GM23338 (cell line): ENCODE measurements around the gene DNAAF8. TPM values are rescaled to one million over a fixed set of nuclear protein-coding genes. Genes with fewer than 3 reads are reported as not detected.
A peak's percentile ranks its signal among the peaks of the same experiment; 100 is the strongest.

Experiments used
- ATAC-seq: fragments of 200-7000 bp; cut with Tn5 transposase; 3 replicates; pipeline ENCODE4 v1.9.1; 2020
- DNase-seq: peaks from one replicate; pipeline ENCODE4 v3.0.0-alpha.2; 2015; ENCODE audit warnings: low spot score
- H2AFZ ChIP-seq: fragments of 200-600 bp; sonication (generic); 2 replicates; pipeline ENCODE4 v1.8.0; 2016; ENCODE audit warnings: antibody characterized with exemption, mild to moderate bottlenecking, moderate library complexity
- H3F3A ChIP-seq: fragments of 200-600 bp; sonication (generic); replicated peaks from 2 replicates; pipeline ENCODE4 v1.8.0; 2017; ENCODE audit warnings: antibody characterized with exemption, mixed run types, low read depth
- H3K27ac ChIP-seq: fragments of 200-600 bp; sonication (generic); 2 replicates; pipeline ENCODE4 v1.6.1; 2016; ENCODE audit warnings: low read depth
- H3K27me3 ChIP-seq: fragments of 200-600 bp; sonication (generic); 2 replicates; pipeline ENCODE4 v1.8.0; 2016; ENCODE audit warnings: mild to moderate bottlenecking, mixed run types, moderate library complexity; ENCODE audit not compliant: insufficient read depth
- H3K36me3 ChIP-seq: fragments of 200-600 bp; sonication (generic); 2 replicates; pipeline ENCODE4 v1.8.0; 2016; ENCODE audit warnings: mild to moderate bottlenecking; ENCODE audit not compliant: insufficient read depth
- H3K4me1 ChIP-seq: fragments of 200-600 bp; sonication (generic); 2 replicates; pipeline ENCODE4 v1.8.0; 2016; ENCODE audit warnings: mild to moderate bottlenecking, moderate library complexity; ENCODE audit not compliant: insufficient read depth
- H3K4me2 ChIP-seq: fragments of 200-600 bp; sonication (generic); 2 replicates; pipeline ENCODE4 v1.7.1; 2017; ENCODE audit warnings: mixed run types
- H3K4me3 ChIP-seq: fragments of 200-600 bp; sonication (generic); 2 replicates; pipeline ENCODE4 v1.6.1; 2016; ENCODE audit warnings: mixed run types
- H3K79me2 ChIP-seq: fragments of 200-600 bp; sonication (generic); replicated peaks from 2 replicates; pipeline ENCODE4 v1.8.0; 2017; ENCODE audit warnings: mild to moderate bottlenecking; ENCODE audit not compliant: insufficient read depth
- H3K9me2 ChIP-seq: fragments of 200-600 bp; sonication (generic); 2 replicates; pipeline ENCODE4 v1.8.0; 2017; ENCODE audit not compliant: insufficient read depth
- H4K20me1 ChIP-seq: fragments of 200-600 bp; sonication (generic); replicated peaks from 2 replicates; pipeline ENCODE4 v1.8.0; 2017; ENCODE audit warnings: mild to moderate bottlenecking; ENCODE audit not compliant: insufficient read depth
- H3K27ac Mint-ChIP-seq: 2 replicates; pipeline ENCODE4 v1.8.0; 2020; ENCODE audit warnings: inconsistent platforms, mild to moderate bottlenecking, moderate library complexity, mixed read lengths
- H3K27me3 Mint-ChIP-seq: 3 replicates; pipeline ENCODE4 v1.8.0; 2022; ENCODE audit warnings: low read depth, mild to moderate bottlenecking, moderate library complexity, mixed read lengths, inconsistent platforms; ENCODE audit not compliant: insufficient read depth, poor library complexity
- H3K36me3 Mint-ChIP-seq: 3 replicates; pipeline ENCODE4 v1.8.0; 2021; ENCODE audit warnings: low read depth, mild to moderate bottlenecking, inconsistent platforms, moderate library complexity, mixed read lengths
- H3K4me1 Mint-ChIP-seq: 3 replicates; pipeline ENCODE4 v1.8.0; 2020; ENCODE audit warnings: mild to moderate bottlenecking, inconsistent platforms, mixed read lengths
- H3K4me3 Mint-ChIP-seq: 3 replicates; pipeline ENCODE4 v1.8.0; 2021; ENCODE audit warnings: moderate library complexity, mild to moderate bottlenecking, inconsistent platforms, mixed read lengths
- H3K9me3 Mint-ChIP-seq: 3 replicates; pipeline ENCODE4 v1.8.0; 2020; ENCODE audit warnings: moderate library complexity, mild to moderate bottlenecking, inconsistent platforms, mixed read lengths
- CREB1 ChIP-seq: fragments of 250-450 bp; sonication (Bioruptor Pico); IDR thresholded peaks from 2 replicates; pipeline ENCODE4 v1.5.0; 2020; ENCODE audit warnings: low read depth, mild to moderate bottlenecking, moderate library complexity
- EZH2phosphoT487 ChIP-seq: fragments of 200-600 bp; sonication (generic); IDR thresholded peaks from one replicate; pipeline ENCODE4 v1.8.1; 2018; ENCODE audit warnings: antibody characterized with exemption; ENCODE audit not compliant: unreplicated experiment
- JUNB ChIP-seq: IDR thresholded peaks from one replicate; pipeline ENCODE4 v1.6.1; 2016; ENCODE audit warnings: antibody characterized with exemption; ENCODE audit not compliant: unreplicated experiment
- POLR2AphosphoS5 ChIP-seq: IDR thresholded peaks from 2 replicates; pipeline ENCODE4 v1.6.1; 2016; ENCODE audit warnings: antibody characterized with exemption, low read depth
- STAT1 ChIP-seq: IDR thresholded peaks from one replicate; pipeline ENCODE4 v1.6.1; 2016; ENCODE audit warnings: antibody characterized with exemption; ENCODE audit not compliant: unreplicated experiment
- ZNF114 ChIP-seq: fragments of 250-450 bp; sonication (Bioruptor Pico); IDR thresholded peaks from 2 replicates; pipeline ENCODE4 v1.5.0; 2020; ENCODE audit warnings: mild to moderate bottlenecking, moderate library complexity
- ZNF331 ChIP-seq: fragments of 250-450 bp; sonication (Bioruptor Pico); IDR thresholded peaks from 2 replicates; pipeline ENCODE4 v1.5.0; 2020; ENCODE audit warnings: low read depth, mild to moderate bottlenecking, moderate library complexity
- ZNF462 ChIP-seq: fragments of 250-450 bp; sonication (Bioruptor Pico); IDR thresholded peaks from 2 replicates; pipeline ENCODE4 v1.5.0; 2020; ENCODE audit warnings: mild to moderate bottlenecking, moderate library complexity
- polyA plus RNA-seq: library from polyadenylated mRNA; unstranded; fragments of >200 nt; fragmentation: Nextera tagmentation; extraction: Ambion mirVana; gene quantifications from 2 replicates; pipeline ENCODE4 v1.2.1, GENCODE V29; 2016
- total RNA-seq: library from RNA; depleted of rRNA; stranded (reverse); fragments of >200 nt; shearing (Covaris generic); gene quantifications from 2 replicates; pipeline ENCODE4 v1.2.3, GENCODE V29; 2014
- TF ChIP-seq, protein P1 (sequence below), 2 experiments: fragments of 200-600 bp in 1 of 2; sonication (generic) in 1 of 2; conservative IDR thresholded peaks; 2 replicates each; pipeline versions ENCODE4 v1.5.1 to v1.6.1; 2016 to 2017; ENCODE audit warnings: antibody characterized with exemption in 2 of 2, low read depth in 2 of 2, mild to moderate bottlenecking in 2 of 2, moderate library complexity in 1 of 2
- TF ChIP-seq, protein P2 (sequence below): IDR thresholded peaks from one replicate; pipeline ENCODE4 v1.6.1; 2018; ENCODE audit warnings: antibody characterized with exemption; ENCODE audit not compliant: unreplicated experiment

DNAAF8 gene
- total and polyA plus RNA-seq, 2 experiments from 2014 or later = 0.34 to 1.3 TPM

GRCh38 chr16:4729876-4730275 is 4.5 kb upstream of the DNAAF8 start:
- H3K36me3 Mint-ChIP-seq = peaks cover 40% of the 10 kb centered on the region
- H2AFZ ChIP-seq = no peak overlapping the region
- peaks cover 49% of the 10 kb centered on the region for H3K79me2 ChIP-seq
- no peaks in the 10 kb centered on the region for H3K27me3 ChIP-seq
- peaks cover 4% of the 10 kb centered on the region; the same call in 1 of the 2 replicates for H3K4me1 ChIP-seq
- DNase-seq (no peak), ATAC-seq (no peak)
- H3K27ac Mint-ChIP-seq = no peak overlapping the region
- H3K9me3 Mint-ChIP-seq = no peaks in the 10 kb centered on the region; the same call in 2 of the 3 replicates
- 0 out of 2 replicates have a peak overlapping the region, but pooled peaks have one; percentile 39 for H3K27ac ChIP-seq
- H3F3A ChIP-seq = peaks cover 31% of the 10 kb centered on the region
- H3K4me3 Mint-ChIP-seq = no peak overlapping the region
- peaks cover 3% of the 10 kb centered on the region for H4K20me1 ChIP-seq
- H3K9me2 ChIP-seq = no peaks in the 10 kb centered on the region
- TF ChIP-seq ZNF462 (CRISPR knock-in tag) (no peak), EZH2phosphoT487 (no peak), JUNB (no peak), CREB1 (CRISPR knock-in tag) (no peak), POLR2AphosphoS5 (no peak), STAT1 (no peak), ZNF114 (no peak), ZNF331 (CRISPR knock-in tag) (no peak)
- TF ChIP-seq, protein P1, sequence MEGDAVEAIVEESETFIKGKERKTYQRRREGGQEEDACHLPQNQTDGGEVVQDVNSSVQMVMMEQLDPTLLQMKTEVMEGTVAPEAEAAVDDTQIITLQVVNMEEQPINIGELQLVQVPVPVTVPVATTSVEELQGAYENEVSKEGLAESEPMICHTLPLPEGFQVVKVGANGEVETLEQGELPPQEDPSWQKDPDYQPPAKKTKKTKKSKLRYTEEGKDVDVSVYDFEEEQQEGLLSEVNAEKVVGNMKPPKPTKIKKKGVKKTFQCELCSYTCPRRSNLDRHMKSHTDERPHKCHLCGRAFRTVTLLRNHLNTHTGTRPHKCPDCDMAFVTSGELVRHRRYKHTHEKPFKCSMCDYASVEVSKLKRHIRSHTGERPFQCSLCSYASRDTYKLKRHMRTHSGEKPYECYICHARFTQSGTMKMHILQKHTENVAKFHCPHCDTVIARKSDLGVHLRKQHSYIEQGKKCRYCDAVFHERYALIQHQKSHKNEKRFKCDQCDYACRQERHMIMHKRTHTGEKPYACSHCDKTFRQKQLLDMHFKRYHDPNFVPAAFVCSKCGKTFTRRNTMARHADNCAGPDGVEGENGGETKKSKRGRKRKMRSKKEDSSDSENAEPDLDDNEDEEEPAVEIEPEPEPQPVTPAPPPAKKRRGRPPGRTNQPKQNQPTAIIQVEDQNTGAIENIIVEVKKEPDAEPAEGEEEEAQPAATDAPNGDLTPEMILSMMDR (conservative IDR thresholded peaks at IDR 0.05; ENCODE audit: low read depth in 2 of 2) = no peak
- TF ChIP-seq, protein P2, sequence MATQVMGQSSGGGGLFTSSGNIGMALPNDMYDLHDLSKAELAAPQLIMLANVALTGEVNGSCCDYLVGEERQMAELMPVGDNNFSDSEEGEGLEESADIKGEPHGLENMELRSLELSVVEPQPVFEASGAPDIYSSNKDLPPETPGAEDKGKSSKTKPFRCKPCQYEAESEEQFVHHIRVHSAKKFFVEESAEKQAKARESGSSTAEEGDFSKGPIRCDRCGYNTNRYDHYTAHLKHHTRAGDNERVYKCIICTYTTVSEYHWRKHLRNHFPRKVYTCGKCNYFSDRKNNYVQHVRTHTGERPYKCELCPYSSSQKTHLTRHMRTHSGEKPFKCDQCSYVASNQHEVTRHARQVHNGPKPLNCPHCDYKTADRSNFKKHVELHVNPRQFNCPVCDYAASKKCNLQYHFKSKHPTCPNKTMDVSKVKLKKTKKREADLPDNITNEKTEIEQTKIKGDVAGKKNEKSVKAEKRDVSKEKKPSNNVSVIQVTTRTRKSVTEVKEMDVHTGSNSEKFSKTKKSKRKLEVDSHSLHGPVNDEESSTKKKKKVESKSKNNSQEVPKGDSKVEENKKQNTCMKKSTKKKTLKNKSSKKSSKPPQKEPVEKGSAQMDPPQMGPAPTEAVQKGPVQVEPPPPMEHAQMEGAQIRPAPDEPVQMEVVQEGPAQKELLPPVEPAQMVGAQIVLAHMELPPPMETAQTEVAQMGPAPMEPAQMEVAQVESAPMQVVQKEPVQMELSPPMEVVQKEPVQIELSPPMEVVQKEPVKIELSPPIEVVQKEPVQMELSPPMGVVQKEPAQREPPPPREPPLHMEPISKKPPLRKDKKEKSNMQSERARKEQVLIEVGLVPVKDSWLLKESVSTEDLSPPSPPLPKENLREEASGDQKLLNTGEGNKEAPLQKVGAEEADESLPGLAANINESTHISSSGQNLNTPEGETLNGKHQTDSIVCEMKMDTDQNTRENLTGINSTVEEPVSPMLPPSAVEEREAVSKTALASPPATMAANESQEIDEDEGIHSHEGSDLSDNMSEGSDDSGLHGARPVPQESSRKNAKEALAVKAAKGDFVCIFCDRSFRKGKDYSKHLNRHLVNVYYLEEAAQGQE = no peak
- peaks cover 7% of the 10 kb centered on the region for H3K36me3 ChIP-seq
- H3K4me2 ChIP-seq = no peak overlapping the region
- H3K27me3 Mint-ChIP-seq = peaks cover 6% of the 10 kb centered on the region
- H3K4me1 Mint-ChIP-seq = peaks cover 3% of the 10 kb centered on the region; the same call in 2 of the 3 replicates
- no peak overlapping the region for H3K4me3 ChIP-seq
